GM12865 (cell line): ENCODE measurements around the gene DPH6.

Experiments used
- DNase-seq: peaks from one replicate; pipeline ENCODE4 v3.0.0; 2010; ENCODE audit warnings: low read depth
- H3K4me3 ChIP-seq: 2 replicates; pipeline ENCODE4 v1.5.1; 2011; ENCODE audit warnings: mild to moderate bottlenecking, low read depth, low read length, control low read depth
- TF ChIP-seq, protein P1 (sequence below): IDR thresholded peaks from 2 replicates; pipeline ENCODE4 v1.5.1; 2011; ENCODE audit warnings: low read length, control low read depth, low read depth, inconsistent platforms; ENCODE audit not compliant: insufficient read depth; ENCODE audit errors: missing control alignments

Gene DPH6

DNA sequence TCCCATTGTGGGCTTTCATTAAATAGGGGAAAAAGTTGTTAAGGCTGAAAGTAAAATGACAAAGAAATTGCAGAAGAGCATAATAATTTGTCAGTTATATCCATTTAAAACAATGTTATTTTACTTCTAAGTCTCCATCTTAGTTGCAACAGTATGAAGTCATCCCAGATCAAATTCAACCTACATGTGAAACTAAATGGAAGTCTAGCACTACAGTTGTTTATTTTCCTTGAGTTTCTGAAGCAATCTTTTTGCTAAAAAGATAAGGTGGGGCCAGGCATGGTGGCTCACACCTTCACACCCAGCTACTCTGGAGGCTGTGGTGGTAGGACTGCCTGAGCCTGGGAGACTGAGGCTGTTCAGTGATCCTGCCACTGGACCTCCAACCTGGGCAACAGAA lies 80.2 kb downstream of the DPH6 start:
- TF ChIP-seq, protein P1, sequence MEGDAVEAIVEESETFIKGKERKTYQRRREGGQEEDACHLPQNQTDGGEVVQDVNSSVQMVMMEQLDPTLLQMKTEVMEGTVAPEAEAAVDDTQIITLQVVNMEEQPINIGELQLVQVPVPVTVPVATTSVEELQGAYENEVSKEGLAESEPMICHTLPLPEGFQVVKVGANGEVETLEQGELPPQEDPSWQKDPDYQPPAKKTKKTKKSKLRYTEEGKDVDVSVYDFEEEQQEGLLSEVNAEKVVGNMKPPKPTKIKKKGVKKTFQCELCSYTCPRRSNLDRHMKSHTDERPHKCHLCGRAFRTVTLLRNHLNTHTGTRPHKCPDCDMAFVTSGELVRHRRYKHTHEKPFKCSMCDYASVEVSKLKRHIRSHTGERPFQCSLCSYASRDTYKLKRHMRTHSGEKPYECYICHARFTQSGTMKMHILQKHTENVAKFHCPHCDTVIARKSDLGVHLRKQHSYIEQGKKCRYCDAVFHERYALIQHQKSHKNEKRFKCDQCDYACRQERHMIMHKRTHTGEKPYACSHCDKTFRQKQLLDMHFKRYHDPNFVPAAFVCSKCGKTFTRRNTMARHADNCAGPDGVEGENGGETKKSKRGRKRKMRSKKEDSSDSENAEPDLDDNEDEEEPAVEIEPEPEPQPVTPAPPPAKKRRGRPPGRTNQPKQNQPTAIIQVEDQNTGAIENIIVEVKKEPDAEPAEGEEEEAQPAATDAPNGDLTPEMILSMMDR, result no peak

DNA sequence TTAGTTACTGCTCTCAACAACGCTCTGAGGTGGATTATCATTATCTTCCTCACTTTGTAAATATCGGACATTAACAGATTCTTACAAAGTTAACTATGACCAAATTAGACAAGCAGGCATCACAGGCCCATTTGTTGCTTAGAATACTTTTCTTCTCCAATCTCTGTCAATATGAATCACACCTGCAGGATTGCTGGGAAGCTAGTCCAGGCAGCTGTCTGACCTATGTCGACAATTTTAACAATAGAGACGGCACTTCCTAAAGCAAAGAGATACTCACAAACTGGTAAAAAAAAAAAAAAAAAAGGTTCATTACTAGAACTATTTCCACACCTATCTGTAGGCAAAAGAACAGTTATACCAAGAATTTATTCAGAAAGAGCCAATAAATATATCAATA lies 85.3 kb downstream of the DPH6 start:
- DNase-seq, result no peak

More for the DNA sequence above, 80.2 kb downstream of the DPH6 start:
- no peak for DNase-seq
- no peak overlapping the region for H3K4me3 ChIP-seq

DNA sequence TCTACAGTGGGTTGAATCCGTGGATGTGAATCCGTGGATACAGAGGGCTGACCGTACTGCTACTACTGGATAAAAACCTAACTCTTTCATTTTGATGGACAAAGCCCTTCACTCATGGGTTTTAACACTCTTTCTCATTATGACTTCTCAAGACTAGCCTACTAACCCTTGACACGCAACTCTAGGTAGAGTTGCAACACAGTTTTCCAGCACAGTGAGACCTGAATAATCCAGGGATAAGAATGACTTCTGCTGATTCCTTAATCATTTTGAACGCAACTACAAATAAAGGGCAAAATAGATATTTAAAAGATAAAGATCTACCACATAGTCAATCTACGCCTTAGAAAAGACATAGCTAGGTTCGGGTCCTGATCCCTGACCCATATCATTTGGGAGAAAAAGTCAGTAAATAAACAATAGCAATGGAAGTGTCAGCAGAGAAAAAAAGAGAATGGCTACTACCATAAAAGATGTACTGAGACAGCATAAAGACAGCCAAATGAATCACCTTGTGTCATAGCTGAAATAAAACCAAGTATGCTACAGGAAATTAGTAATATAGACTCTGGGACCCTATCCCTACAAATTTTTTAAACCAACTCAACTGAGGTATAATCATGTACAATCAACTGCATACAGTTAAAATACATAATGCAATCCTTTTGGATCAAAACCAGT lies 87.6 kb downstream of the DPH6 start:
- DNase-seq, result no peak
- TF ChIP-seq, protein P1, result no peak
- no peak overlapping the region for H3K4me3 ChIP-seq

More for the DNA sequence above, 85.3 kb downstream of the DPH6 start:
- TF ChIP-seq, protein P1, result no peak
- no peak overlapping the region for H3K4me3 ChIP-seq

DNA sequence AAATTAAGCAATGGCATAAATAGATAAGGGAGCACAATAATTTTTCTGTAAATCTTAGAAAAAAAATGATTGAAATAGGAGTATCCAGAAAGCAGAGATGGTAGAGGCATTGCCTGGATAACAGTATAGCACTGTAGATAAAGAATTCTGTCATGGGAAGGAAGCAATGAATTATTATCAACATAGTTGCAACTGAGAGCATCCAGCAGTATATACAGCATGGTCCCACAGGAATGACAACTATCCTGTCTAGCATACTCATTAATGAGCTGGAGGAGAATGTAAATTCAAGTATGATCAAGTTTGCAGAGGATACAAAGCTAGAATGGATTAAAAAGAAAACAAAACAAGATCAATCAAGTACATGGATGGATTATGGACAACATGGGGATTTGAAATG lies 90.8 kb downstream of the DPH6 start:
- TF ChIP-seq, protein P1, result no peak
- H3K4me3 ChIP-seq, result no peak overlapping the region
- no peak for DNase-seq

DNA sequence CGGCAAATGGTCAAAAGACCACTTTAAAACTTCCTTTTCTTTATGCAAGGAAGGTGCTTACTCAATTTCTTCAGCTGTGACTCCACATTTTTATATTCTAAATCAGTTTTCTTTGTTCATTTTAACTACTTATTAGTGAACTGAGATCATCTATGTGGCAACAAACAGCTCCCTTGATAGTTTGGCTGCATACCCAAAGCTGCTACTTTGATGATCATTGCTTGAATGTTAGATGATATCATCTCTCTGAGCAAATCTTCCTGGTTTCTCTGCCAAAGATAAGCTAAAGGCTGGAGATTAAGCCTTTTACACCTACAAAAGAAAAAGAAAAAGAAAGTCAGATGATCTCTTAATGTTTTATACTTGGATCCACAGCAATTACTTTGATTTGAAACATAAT lies 95.5 kb downstream of the DPH6 start:
- TF ChIP-seq, protein P1, result no peak
- no peak overlapping the region for H3K4me3 ChIP-seq
- no peak for DNase-seq

DNA sequence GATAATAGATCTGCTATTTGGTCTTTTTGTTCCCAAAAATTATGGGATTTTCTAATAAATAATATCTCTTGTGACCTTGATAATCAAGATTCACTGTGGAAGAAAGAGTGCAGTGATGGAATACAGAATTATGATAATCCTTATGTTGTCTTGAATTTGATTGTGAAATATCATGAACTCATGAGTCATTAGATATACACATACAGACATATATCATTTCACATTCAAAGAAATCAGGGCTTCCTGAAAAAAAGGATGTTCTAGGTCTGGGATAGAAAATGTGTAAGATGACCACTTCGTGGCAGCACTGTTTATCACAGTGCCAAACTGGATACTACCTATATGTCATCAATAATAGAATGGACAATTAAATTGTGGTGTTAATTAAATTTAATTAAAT lies 97.7 kb downstream of the DPH6 start:
- no peak overlapping the region for H3K4me3 ChIP-seq
- TF ChIP-seq, protein P1, result no peak
- no peak for DNase-seq

DNA sequence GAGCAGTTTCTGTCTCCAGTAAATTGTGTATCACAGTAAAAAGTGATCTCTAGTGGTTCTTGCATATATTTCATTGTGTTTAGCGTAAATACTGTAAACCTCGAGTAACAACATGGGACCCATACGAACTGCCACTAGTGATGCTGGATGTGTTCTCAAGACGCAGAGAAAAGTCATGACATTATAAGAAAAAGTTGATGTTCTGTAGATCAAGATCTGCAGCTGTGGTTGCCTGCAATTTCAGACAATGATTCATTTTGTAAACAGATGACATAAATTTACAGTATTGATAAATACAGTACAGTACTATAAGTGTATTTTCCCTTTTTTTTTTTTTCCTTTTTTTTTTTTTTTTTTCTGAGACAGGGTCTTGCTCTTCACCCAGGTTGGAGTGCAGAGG lies 100.1 kb downstream of the DPH6 start:
- no peak overlapping the region for H3K4me3 ChIP-seq
- TF ChIP-seq, protein P1, result no peak
- DNase-seq, result no peak
